ENCODE data around the gene ZNF382. TPM values are rescaled to one million over a fixed set of nuclear protein-coding genes. Genes with fewer than 3 reads are reported as not detected.

The ZNF382 gene
- total RNA-seq, 1 donor from 2014 or later, result 10.8 TPM

DNA sequence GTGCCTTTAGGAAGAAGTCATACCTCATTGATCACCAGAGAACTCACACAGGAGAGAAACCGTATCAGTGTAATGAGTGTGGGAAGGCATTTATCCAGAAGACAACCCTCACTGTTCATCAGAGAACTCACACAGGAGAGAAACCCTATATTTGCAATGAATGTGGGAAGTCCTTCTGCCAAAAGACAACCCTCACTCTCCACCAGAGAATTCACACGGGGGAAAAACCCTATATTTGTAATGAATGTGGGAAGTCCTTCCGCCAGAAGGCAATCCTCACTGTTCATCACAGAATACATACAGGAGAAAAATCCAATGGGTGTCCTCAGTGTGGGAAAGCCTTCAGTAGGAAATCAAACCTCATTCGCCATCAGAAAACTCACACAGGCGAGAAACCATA, 21.9 kb downstream of the ZNF382 start:
- H3K9me3 Mint-ChIP-seq, result peaks cover 67% of the 10 kb centered on the region
- no peaks in the 10 kb centered on the region for H3K27me3 Mint-ChIP-seq (ENCODE audit: low read depth)
- H3K36me3 Mint-ChIP-seq (ENCODE audit: low read depth), result peaks cover 45% of the 10 kb centered on the region
- intact Hi-C loops (cut with micrococcal nuclease), result no loop called here
- no peak overlapping the region for H3K4me3 Mint-ChIP-seq (ENCODE audit: low read depth)
- H3K27ac Mint-ChIP-seq, result no peak overlapping the region
- H3K4me1 Mint-ChIP-seq (ENCODE audit: low read depth), result no peaks in the 10 kb centered on the region
- DNase-seq (ENCODE audit: low spot score), result no peak

- no peak for DNase-seq (ENCODE audit: low spot score)
- intact Hi-C loops (cut with micrococcal nuclease), result no loop called here
- Mint-ChIP-seq H3K36me3 (ENCODE audit: low read depth) (peaks cover 30% of the 10 kb centered on the region), H3K9me3 (peaks cover 76% of the 10 kb centered on the region), H3K27me3 (ENCODE audit: low read depth) (no peaks in the 10 kb centered on the region), H3K27ac (no peak overlapping the region), H3K4me1 (ENCODE audit: low read depth) (no peaks in the 10 kb centered on the region), H3K4me3 (ENCODE audit: low read depth) (no peak overlapping the region)
These were observed 30.2 kb downstream of the ZNF382 start for GRCh38 chr19:36635342-36635741.

- Mint-ChIP-seq H3K4me3 (ENCODE audit: low read depth) (no peak overlapping the region), H3K4me1 (ENCODE audit: low read depth) (no peaks in the 10 kb centered on the region), H3K27me3 (ENCODE audit: low read depth) (no peaks in the 10 kb centered on the region), H3K36me3 (ENCODE audit: low read depth) (peaks cover 37% of the 10 kb centered on the region), H3K27ac (no peak overlapping the region), H3K9me3 (peaks cover 72% of the 10 kb centered on the region)
- no peak for DNase-seq (ENCODE audit: low spot score)
- intact Hi-C loops (cut with micrococcal nuclease), result no loop called here
These were observed 33.9 kb downstream of the ZNF382 start for GRCh38 chr19:36638862-36639510.

DNA sequence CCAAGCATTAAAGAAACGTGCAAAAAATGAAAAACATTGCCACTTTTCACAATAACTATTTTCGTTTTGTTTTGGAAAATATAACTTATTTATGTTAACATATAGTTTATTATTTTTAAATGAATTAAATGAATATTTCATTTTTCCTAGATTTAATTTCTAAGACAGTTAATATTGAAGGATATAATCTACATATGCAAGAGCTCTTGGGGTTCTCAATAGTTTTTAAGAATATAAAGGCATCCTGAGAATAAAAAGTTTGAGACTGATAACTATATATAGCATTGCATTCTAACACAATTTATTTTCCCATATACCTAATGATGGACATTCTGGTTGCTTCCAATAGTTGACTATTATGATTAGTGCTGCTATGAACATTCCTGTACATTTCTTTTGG, 41.6 kb downstream of the ZNF382 start:
- H3K36me3 Mint-ChIP-seq (ENCODE audit: low read depth), result peaks cover 41% of the 10 kb centered on the region
- H3K4me1 Mint-ChIP-seq (ENCODE audit: low read depth), result no peaks in the 10 kb centered on the region
- DNase-seq (ENCODE audit: low spot score), result no peak

GRCh38 chr19:36652958-36653357, 47.8 kb downstream of the ZNF382 start:
- Mint-ChIP-seq H3K9me3 (peaks cover 57% of the 10 kb centered on the region), H3K4me3 (ENCODE audit: low read depth) (no peak overlapping the region), H3K36me3 (ENCODE audit: low read depth) (peaks cover 68% of the 10 kb centered on the region), H3K4me1 (ENCODE audit: low read depth) (no peaks in the 10 kb centered on the region), H3K27me3 (ENCODE audit: low read depth) (no peaks in the 10 kb centered on the region), H3K27ac (no peak overlapping the region)
- DNase-seq (ENCODE audit: low spot score), result no peak
- intact Hi-C loops (cut with micrococcal nuclease), result no loop called here

More for the DNA sequence above, 41.6 kb downstream of the ZNF382 start:
- H3K27ac Mint-ChIP-seq, result no peak overlapping the region
- intact Hi-C loops (cut with micrococcal nuclease), result no loop called here
- H3K4me3 Mint-ChIP-seq (ENCODE audit: low read depth), result no peak overlapping the region
- peaks cover 55% of the 10 kb centered on the region for H3K9me3 Mint-ChIP-seq
- no peaks in the 10 kb centered on the region for H3K27me3 Mint-ChIP-seq (ENCODE audit: low read depth)

DNA sequence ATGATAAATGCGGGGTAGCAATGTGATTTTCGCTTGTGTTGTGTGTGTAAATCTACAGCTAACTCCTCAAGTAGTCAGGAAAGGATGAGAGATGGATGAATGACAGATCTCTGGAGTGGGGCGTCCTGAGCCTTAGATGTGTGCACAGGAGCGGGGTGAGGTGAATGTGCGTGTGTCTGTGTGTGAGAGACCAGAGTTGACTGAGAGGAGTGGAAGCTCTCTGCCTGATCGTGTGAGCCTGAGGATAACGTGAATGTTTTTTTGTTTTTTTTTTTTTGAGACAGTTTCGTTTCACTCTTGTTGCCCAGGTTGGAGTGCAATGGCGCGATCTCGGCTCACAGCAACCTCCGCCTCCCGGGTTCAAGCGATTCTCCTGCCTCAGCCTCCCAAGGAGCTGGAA, 60.7 kb downstream of the ZNF382 start:
- no peaks in the 10 kb centered on the region for H3K27me3 Mint-ChIP-seq (ENCODE audit: low read depth)
- peaks cover 60% of the 10 kb centered on the region for H3K36me3 Mint-ChIP-seq (ENCODE audit: low read depth)
- peak overlapping the region; percentile 38 for H3K27ac Mint-ChIP-seq
- intact Hi-C loops (cut with micrococcal nuclease), result loop anchor here (1.0 to 2.0 kb wide), 2 partner anchors 21 to 137 kb away; partner anchors contain the start of genes ZNF260 and ZNF567
- no peak for DNase-seq (ENCODE audit: low spot score)
- peaks cover 65% of the 10 kb centered on the region for H3K9me3 Mint-ChIP-seq
- peaks cover 14% of the 10 kb centered on the region for H3K4me1 Mint-ChIP-seq (ENCODE audit: low read depth)
- peak overlapping the region; percentile 98 for H3K4me3 Mint-ChIP-seq (ENCODE audit: low read depth)

- Mint-ChIP-seq H3K9me3 (peaks cover 70% of the 10 kb centered on the region), H3K36me3 (ENCODE audit: low read depth) (peaks cover 59% of the 10 kb centered on the region), H3K4me3 (ENCODE audit: low read depth) (peak overlapping the region; percentile 7), H3K27ac (no peak overlapping the region), H3K27me3 (ENCODE audit: low read depth) (no peaks in the 10 kb centered on the region), H3K4me1 (ENCODE audit: low read depth) (peaks cover 14% of the 10 kb centered on the region)
- intact Hi-C loops (cut with micrococcal nuclease), result no loop called here
- DNase-seq (ENCODE audit: low spot score), result no peak
These were observed 63.5 kb downstream of the ZNF382 start for GRCh38 chr19:36668646-36669045.

- H3K9me3 Mint-ChIP-seq, result peaks cover 53% of the 10 kb centered on the region
- H3K36me3 Mint-ChIP-seq (ENCODE audit: low read depth), result peaks cover 37% of the 10 kb centered on the region
- no peak overlapping the region for H3K4me3 Mint-ChIP-seq (ENCODE audit: low read depth)
- no peak overlapping the region for H3K27ac Mint-ChIP-seq
- no peaks in the 10 kb centered on the region for H3K4me1 Mint-ChIP-seq (ENCODE audit: low read depth)
- no peak for DNase-seq (ENCODE audit: low spot score)
- no peaks in the 10 kb centered on the region for H3K27me3 Mint-ChIP-seq (ENCODE audit: low read depth)
- intact Hi-C loops (cut with micrococcal nuclease), result no loop called here
These were observed 67.3 kb downstream of the ZNF382 start for GRCh38 chr19:36672368-36672767.

DNA sequence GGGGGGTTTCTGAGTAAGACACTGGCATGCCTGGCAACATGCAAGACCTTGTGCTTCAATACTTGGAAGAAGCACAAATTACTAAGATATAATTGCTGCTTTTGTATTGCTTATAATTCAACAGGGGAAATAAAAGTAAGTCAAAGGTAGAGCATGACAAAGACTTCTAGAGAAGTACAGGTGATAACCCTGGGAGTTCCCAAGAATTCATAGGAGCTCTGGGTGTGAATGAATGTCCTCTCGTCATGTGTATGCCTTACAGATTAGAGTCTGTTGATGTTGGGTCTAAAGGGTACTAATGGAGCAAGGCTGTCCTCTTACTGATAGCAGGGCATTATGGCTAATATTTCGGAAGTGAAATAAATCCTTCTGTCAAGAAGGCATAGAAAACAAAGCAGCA, 69.1 kb downstream of the ZNF382 start:
- Mint-ChIP-seq H3K4me1 (ENCODE audit: low read depth) (no peaks in the 10 kb centered on the region), H3K36me3 (ENCODE audit: low read depth) (peaks cover 49% of the 10 kb centered on the region), H3K27ac (no peak overlapping the region), H3K9me3 (peaks cover 59% of the 10 kb centered on the region), H3K27me3 (ENCODE audit: low read depth) (no peaks in the 10 kb centered on the region), H3K4me3 (ENCODE audit: low read depth) (no peak overlapping the region)
- no peak for DNase-seq (ENCODE audit: low spot score)
- intact Hi-C loops (cut with micrococcal nuclease), result no loop called here

DNA sequence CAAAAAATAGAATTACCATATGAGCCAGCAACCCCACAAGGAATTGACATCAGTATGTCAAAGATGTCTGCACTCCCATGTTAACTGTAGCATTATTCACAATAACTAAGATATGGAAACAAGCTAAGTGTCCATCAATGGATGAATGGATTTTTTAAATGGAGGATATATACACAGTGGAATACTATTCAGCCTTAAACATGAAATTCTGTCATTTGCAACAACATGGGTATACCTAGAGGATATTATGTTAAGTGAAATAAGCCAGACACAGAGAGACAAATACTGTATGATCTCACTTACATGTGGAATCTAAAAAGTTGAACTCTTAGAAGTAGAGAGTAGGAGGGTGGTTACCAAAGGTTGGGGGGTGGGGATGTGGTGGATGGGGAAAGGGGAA, 74.3 kb downstream of the ZNF382 start:
- peaks cover 56% of the 10 kb centered on the region for H3K9me3 Mint-ChIP-seq
- no peaks in the 10 kb centered on the region for H3K27me3 Mint-ChIP-seq (ENCODE audit: low read depth)
- no peak for DNase-seq (ENCODE audit: low spot score)
- intact Hi-C loops (cut with micrococcal nuclease), result no loop called here
- H3K4me3 Mint-ChIP-seq (ENCODE audit: low read depth), result no peak overlapping the region
- H3K4me1 Mint-ChIP-seq (ENCODE audit: low read depth), result no peaks in the 10 kb centered on the region
- H3K27ac Mint-ChIP-seq, result no peak overlapping the region
- H3K36me3 Mint-ChIP-seq (ENCODE audit: low read depth), result peaks cover 60% of the 10 kb centered on the region

Other genes with a start within 250 kb of the ZNF382 start
- gene ZFP14, start 226.1 kb upstream of the ZNF382 start, total RNA-seq, result 2.0 and 2.4 TPM in 2 replicates
- 5.1 and 5.8 TPM in 2 replicates for gene ZFP82, start 186.7 kb upstream of the ZNF382 start, total RNA-seq
- gene ZNF566, start 115.8 kb upstream of the ZNF382 start, total RNA-seq, result 7.3 and 7.7 TPM in 2 replicates
- 6.2 and 7.1 TPM in 2 replicates for gene ZNF260, start 77.0 kb upstream of the ZNF382 start, total RNA-seq
- 14.8 and 15.2 TPM in 2 replicates for gene ZNF529, start 32.0 kb upstream of the ZNF382 start, total RNA-seq
- gene ZNF461, start 61.5 kb downstream of the ZNF382 start, total RNA-seq, result 5.0 and 5.7 TPM in 2 replicates
- gene ZNF567, start 82.3 kb downstream of the ZNF382 start, total RNA-seq, result 7.6 and 7.7 TPM in 2 replicates
- gene ZNF850, start 167.5 kb downstream of the ZNF382 start, total RNA-seq, result 3.3 and 4.7 TPM in 2 replicates
- 4.6 TPM in 2 replicates for gene ZNF790, start 233.1 kb downstream of the ZNF382 start, total RNA-seq
- gene ZNF345, start 245.6 kb downstream of the ZNF382 start, total RNA-seq, result 2.3 and 3.9 TPM in 2 replicates

Data from activated T-helper 2 cell treated with anti-CD3 and anti-CD28 coated beads, Interferon-gamma antibody, Interleukin-2, Interleukin-4, amounts not matched to agents 10 μg/mL and 5 μg/mL and 100 μg/mL, durations not matched to agents 14 hours and 24 hours and 36 hours (primary cell).